IMR-90 (cell line): ENCODE results near the gene BRSK1. TPM values are rescaled to one million over a fixed set of nuclear protein-coding genes. Genes with fewer than 3 reads are reported as not detected.

ENCODE experiments used
- ATAC-seq: fragments of 200-7000 bp; cut with Tn5 transposase; 2 replicates; pipeline ENCODE4 v1.9.1; 2020; ENCODE audit warnings: low read depth, mild to moderate bottlenecking, moderate library complexity
- BruUV-seq: library from RNA; stranded (reverse); fragments of 400-500 nt; replicated peaks from 2 replicates; lab custom pipeline; 2021; lab: Mats Ljungman, UMichigan
- CTCF ChIA-PET: fragments of 300-600 bp; formaldehyde crosslinking; extraction: SDS; loops from one replicate; lab custom pipeline; 2021; ENCODE audit warnings: antibody characterized with exemption; lab: Yijun Ruan, JAX
- POLR2A ChIA-PET: fragments of 300-600 bp; sonication (Branson Sonifier 250); formaldehyde crosslinking; loops from one replicate; lab custom pipeline; 2022; ENCODE audit warnings: antibody characterized with exemption; ENCODE audit not compliant: unreplicated experiment; lab: Charles Lee
- DNase-seq: peaks from one replicate; pipeline ENCODE4 v3.0.0; 2013
- H2AFZ ChIP-seq: replicated peaks from 2 replicates; pipeline ENCODE3; 2013; ENCODE audit warnings: low read length, mild to moderate bottlenecking; ENCODE audit not compliant: poor library complexity
- H2AK5ac ChIP-seq: 2 replicates; pipeline ENCODE4 v1.6.1; 2013; ENCODE audit warnings: low read depth, low read length, inconsistent platforms
- H2AK9ac ChIP-seq: replicated peaks from 2 replicates; pipeline ENCODE3; 2013; ENCODE audit warnings: mild to moderate bottlenecking, low read depth, low read length, moderate library complexity; ENCODE audit not compliant: poor library complexity
- H2BK120ac ChIP-seq: 2 replicates; pipeline ENCODE4 v1.6.1; 2013; ENCODE audit warnings: low read depth, low read length, inconsistent platforms
- H2BK15ac ChIP-seq: 3 replicates; pipeline ENCODE4 v1.6.1; 2013; ENCODE audit warnings: low read depth, low read length, inconsistent platforms
- H2BK20ac ChIP-seq: 2 replicates; pipeline ENCODE4 v1.6.1; 2013; ENCODE audit warnings: low read depth, mild to moderate bottlenecking, inconsistent platforms, low read length, moderate library complexity
- H2BK5ac ChIP-seq: 2 replicates; pipeline ENCODE4 v1.6.1; 2013; ENCODE audit warnings: mild to moderate bottlenecking, low read depth, low read length, inconsistent platforms; ENCODE audit not compliant: poor library complexity, severe bottlenecking
- H3K14ac ChIP-seq: replicated peaks from 2 replicates; pipeline ENCODE4 v1.6.1; 2013; ENCODE audit warnings: low read depth, low read length, inconsistent platforms
- H3K18ac ChIP-seq: 2 replicates; pipeline ENCODE4 v1.6.1; 2013; ENCODE audit warnings: low read depth, low read length, control low read depth
- H3K23ac ChIP-seq: 2 replicates; pipeline ENCODE4 v1.6.1; 2013; ENCODE audit warnings: low read depth, low read length, inconsistent platforms
- H3K27ac ChIP-seq: 2 replicates; pipeline ENCODE4 v1.5.1; 2013; ENCODE audit warnings: mild to moderate bottlenecking, control low read depth, low read length; ENCODE audit not compliant: insufficient read depth
- H3K27me3 ChIP-seq: 2 replicates; pipeline ENCODE4 v1.6.1; 2013; ENCODE audit warnings: low read length; ENCODE audit not compliant: control insufficient read depth, insufficient read depth
- H3K36me3 ChIP-seq: 2 replicates; pipeline ENCODE4 v1.6.1; 2013; ENCODE audit warnings: low read length, mixed read lengths; ENCODE audit not compliant: control insufficient read depth, insufficient read depth
- H3K4ac ChIP-seq: 2 replicates; pipeline ENCODE4 v1.6.1; 2013; ENCODE audit warnings: low read depth, low read length, inconsistent platforms
- H3K4me1 ChIP-seq: 2 replicates; pipeline ENCODE4 v1.6.1; 2013; ENCODE audit warnings: low read length, mixed read lengths; ENCODE audit not compliant: control insufficient read depth, insufficient read depth
- H3K4me2 ChIP-seq: 2 replicates; pipeline ENCODE4 v1.6.1; 2013; ENCODE audit warnings: low read depth, mild to moderate bottlenecking, control low read depth, low read length, moderate library complexity
- H3K4me3 ChIP-seq: 2 replicates; pipeline ENCODE4 v1.5.1; 2013; ENCODE audit warnings: low read depth, mild to moderate bottlenecking, control low read depth, low read length, moderate library complexity; ENCODE audit not compliant: insufficient read depth
- H3K56ac ChIP-seq: 2 replicates; pipeline ENCODE4 v1.6.1; 2013; ENCODE audit warnings: low read length, inconsistent platforms; ENCODE audit not compliant: insufficient read depth; ENCODE audit errors: extremely low read depth
- H3K79me1 ChIP-seq, 2 experiments: 2 replicates each; pipeline ENCODE4 v1.6.1; 2013; ENCODE audit warnings: low read length in 2 of 2, inconsistent platforms in 1 of 2, low read depth in 1 of 2
- H3K9ac ChIP-seq: 2 replicates; pipeline ENCODE4 v1.6.1; 2013; ENCODE audit warnings: low read depth, low read length, control low read depth
- H3K9me1 ChIP-seq: 2 replicates; pipeline ENCODE4 v1.6.1; 2013; ENCODE audit warnings: low read length, inconsistent platforms; ENCODE audit not compliant: insufficient read depth
- H3K9me3 ChIP-seq: 2 replicates; pipeline ENCODE4 v1.6.1; 2013; ENCODE audit warnings: low read length; ENCODE audit not compliant: control insufficient read depth, insufficient read depth
- H4K20me1 ChIP-seq: 2 replicates; pipeline ENCODE4 v1.6.1; 2013; ENCODE audit warnings: low read length, inconsistent platforms; ENCODE audit not compliant: insufficient read depth
- H4K5ac ChIP-seq: 2 replicates; pipeline ENCODE4 v1.6.1; 2013; ENCODE audit warnings: mild to moderate bottlenecking, low read depth, low read length, control low read depth
- H4K8ac ChIP-seq, 2 experiments: 2 replicates each; pipeline ENCODE4 v1.6.1; 2013; ENCODE audit warnings: low read depth in 2 of 2, low read length in 2 of 2, control low read depth in 1 of 2, inconsistent platforms in 1 of 2
- H4K91ac ChIP-seq: 2 replicates; pipeline ENCODE4 v1.6.1; 2013; ENCODE audit warnings: low read depth, low read length, inconsistent platforms; ENCODE audit not compliant: insufficient read depth
- MAZ ChIP-seq: IDR thresholded peaks from 2 replicates; pipeline ENCODE4 v1.6.1; 2012; ENCODE audit warnings: low read depth, mild to moderate bottlenecking, low read length, improper control_type of control experiment, moderate library complexity, borderline replicate concordance
- WGBS, 2 experiments: methylation state at CpG; one replicate each; pipeline versions ENCODE4 v1.1.5 to v1.1.7; 2013; ENCODE audit warnings: missing lambda C conversion rate in 2 of 2; ENCODE audit not compliant: insufficient read length in 1 of 2; ENCODE audit errors: extremely low coverage in 2 of 2; 5-methylcytosine and 5-hydroxymethylcytosine counted together
- dilution Hi-C: fragments of 300-500 bp; cut with HindIII; formaldehyde crosslinking; loops from one replicate; pipeline ENCODE4 v1.14.3; 2018; ENCODE audit warnings: low sequenced_read_pairs; ENCODE audit not compliant: unreplicated experiment
- in situ Hi-C: fragments of 300-500 bp; cut with MboI; formaldehyde crosslinking; loops from 3 replicates; pipeline ENCODE4 v1.14.3; 2019; ENCODE audit warnings: low sequenced_read_pairs, inconsistent platforms, mixed read lengths
- intact Hi-C: fragments of 100-400 bp; cut with micrococcal nuclease; formaldehyde crosslinking; loops from 2 replicates; pipeline ENCODE4 v1.10.0; 2022
- polyA plus RNA-seq, 3 experiments: library from polyadenylated mRNA; depleted of rRNA; stranded (reverse); fragments of >200 nt; gene quantifications; 2 replicates each; pipeline ENCODE4 v1.2.3, GENCODE V29; 2012; ENCODE audit warnings: low replicate concordance in 1 of 3
- total RNA-seq: library from RNA; depleted of rRNA; stranded (reverse); fragments of >200 nt; gene quantifications from 2 replicates; pipeline ENCODE4 v1.2.3, GENCODE V29; 2012

The BRSK1 gene
- total and polyA plus RNA-seq, 2 of the 4 experiments (the other 2 are of a cell fraction): 2.5 to 22.3 TPM

DNA sequence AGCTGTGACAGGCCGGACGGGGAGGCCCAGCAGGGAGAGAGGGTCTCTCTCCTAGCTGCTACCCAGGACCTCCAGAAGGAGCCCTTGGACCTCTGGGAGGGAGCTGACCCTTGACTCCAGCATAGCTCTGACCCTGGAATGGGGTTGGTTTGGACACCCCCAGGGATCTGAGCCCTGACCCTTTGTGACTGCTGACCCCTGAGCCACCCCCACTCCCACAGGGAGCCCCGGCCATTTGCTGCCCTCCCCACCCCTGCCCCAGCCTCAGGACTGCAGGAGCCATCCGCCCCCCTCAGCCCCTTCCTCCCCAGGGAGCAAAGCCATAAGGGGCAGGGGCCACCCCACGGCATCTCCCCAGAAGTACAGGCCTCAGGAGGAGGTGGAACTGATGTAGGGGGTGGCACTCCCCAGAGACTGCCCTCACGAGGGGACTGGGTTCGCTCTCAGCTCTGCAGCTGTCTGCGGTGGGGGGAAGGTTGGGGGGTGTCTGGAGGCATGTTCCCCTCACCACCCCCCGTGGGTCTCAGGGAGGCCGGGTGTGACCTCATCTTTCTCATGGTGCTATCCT, 63.7 kb downstream of the BRSK1 start:
- no peak overlapping the region for H3K23ac ChIP-seq
- peaks cover 16% of the 10 kb centered on the region; the same call in 1 of the 2 replicates for H3K36me3 ChIP-seq
- no peak for ATAC-seq
- no peak overlapping the region for H2BK120ac ChIP-seq
- no peak for DNase-seq
- H3K4me3 ChIP-seq: no peak overlapping the region
- H3K4me2 ChIP-seq: no peak overlapping the region
- H4K8ac ChIP-seq: no peak overlapping the region
- H3K9me3 ChIP-seq: no peaks in the 10 kb centered on the region
- no peak overlapping the region for H3K56ac ChIP-seq
- H2AFZ ChIP-seq: no peak overlapping the region
- in situ Hi-C loops: no loop called here
- H4K5ac ChIP-seq: no peak overlapping the region
- CTCF ChIA-PET: interaction anchor here (0.5 kb wide), 1 partner anchor 9 kb away, joined by 5 read pairs; no protein-coding TSS in a partner anchor
- H3K9me1 ChIP-seq: no peaks in the 10 kb centered on the region
- H2BK5ac ChIP-seq: no peak overlapping the region
- TF ChIP-seq MAZ: no peak
- dilution Hi-C loops: no loop called here
- H3K4ac ChIP-seq: no peak overlapping the region
- no TSS peak for BruUV-seq
- no peaks in the 10 kb centered on the region; the same call in 1 of the 2 replicates for H4K20me1 ChIP-seq
- peaks cover 11% of the 10 kb centered on the region for H3K27me3 ChIP-seq
- no peak overlapping the region for H2AK5ac ChIP-seq
- H2BK20ac ChIP-seq: no peak overlapping the region
- no peak overlapping the region for H3K14ac ChIP-seq
- 100% methylated on average over 2 of the region's 10 CpGs; no CpG with 5 or more reads in 1 of the 2 experiments for WGBS, 2 experiments
- no peak overlapping the region for H2BK15ac ChIP-seq
- no peak overlapping the region for H2AK9ac ChIP-seq
- H3K79me1 ChIP-seq: no peaks in the 10 kb centered on the region
- H3K4me1 ChIP-seq: peaks cover 3% of the 10 kb centered on the region; the same call in 1 of the 2 replicates
- intact Hi-C loops: no loop called here
- POLR2A ChIA-PET: no interaction called here
- no peak overlapping the region for H3K18ac ChIP-seq
- H4K91ac ChIP-seq: no peak overlapping the region
- no peak overlapping the region for H3K27ac ChIP-seq
- H3K9ac ChIP-seq: no peak overlapping the region
